GM21723 (cell line): ENCODE measurements around the gene DMGDH.

Experiments
- ATAC-seq: cut with Tn5 transposase; IDR thresholded peaks from one replicate; pipeline ENCODE4 v1.9.1; 2021; ENCODE audit warnings: mild to moderate bottlenecking, moderate library complexity; ENCODE audit not compliant: unreplicated experiment

Gene DMGDH

DNA sequence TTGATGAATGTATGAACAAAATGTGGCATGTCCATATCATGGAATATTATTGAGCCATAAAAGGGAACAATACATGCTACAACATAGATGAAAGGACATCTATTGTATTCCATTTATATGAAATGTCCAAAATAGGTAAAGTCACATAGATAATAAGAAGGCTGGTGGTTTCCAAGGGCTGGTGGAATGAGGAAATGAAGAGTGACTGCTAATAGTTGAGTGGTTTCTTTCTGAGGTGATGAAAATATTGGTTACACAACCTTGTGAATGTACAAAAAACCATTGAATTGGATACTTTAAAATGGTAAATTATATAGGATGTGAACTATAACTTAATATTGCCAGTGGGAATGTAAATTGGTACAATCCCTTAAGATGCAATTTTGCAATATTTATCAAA lies 89.6 kb downstream of the DMGDH start:
- no peak for ATAC-seq

DNA sequence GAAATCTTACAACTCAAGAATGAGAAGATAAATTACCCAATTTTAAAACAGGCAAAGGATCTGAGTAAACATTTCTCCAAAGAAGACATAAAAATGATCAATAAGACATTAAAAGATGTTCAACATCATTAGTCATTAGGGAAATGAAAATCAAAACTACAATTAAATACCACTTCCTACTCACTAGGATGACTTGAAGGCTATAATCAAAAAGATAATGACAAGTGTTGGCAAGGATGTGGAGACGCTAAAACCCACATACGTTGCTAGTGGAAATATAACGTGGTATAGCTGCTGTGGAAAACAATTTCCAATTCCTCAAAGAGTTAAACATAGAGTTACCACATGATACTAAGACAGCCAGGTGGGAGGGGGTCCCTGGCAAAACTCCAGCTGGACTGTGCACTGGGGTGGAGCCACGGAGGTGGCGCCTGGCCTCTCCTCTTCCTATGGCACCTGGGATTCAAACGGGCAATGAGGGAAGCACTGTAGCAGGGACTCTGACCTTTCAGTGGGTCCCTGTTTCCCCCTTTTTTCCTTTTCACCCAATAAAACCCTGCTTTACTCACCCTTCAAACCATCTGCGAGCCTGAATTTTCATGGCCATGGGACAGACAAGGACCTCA lies 90.2 kb downstream of the DMGDH start:
- no peak for ATAC-seq

DNA sequence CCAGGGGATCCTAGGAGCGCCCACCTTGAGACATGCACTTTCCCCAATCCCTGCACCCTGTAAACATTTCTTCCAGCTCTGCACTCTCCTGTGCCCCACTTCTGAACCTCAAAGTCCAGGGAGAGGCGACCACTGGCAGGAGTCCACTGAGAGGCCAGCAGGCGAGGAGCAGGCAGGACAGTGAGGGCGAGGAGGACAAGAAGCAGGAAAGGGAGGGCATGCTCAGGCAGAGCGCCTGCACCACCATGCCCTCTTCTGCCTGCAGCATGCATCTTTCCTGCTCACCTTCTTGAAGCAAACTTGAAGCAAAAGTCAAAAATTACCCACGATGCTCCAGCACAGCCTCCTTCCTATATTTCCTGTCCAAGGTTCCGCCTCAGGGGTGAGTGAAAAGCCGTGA lies 94.4 kb downstream of the DMGDH start:
- no peak for ATAC-seq

DNA sequence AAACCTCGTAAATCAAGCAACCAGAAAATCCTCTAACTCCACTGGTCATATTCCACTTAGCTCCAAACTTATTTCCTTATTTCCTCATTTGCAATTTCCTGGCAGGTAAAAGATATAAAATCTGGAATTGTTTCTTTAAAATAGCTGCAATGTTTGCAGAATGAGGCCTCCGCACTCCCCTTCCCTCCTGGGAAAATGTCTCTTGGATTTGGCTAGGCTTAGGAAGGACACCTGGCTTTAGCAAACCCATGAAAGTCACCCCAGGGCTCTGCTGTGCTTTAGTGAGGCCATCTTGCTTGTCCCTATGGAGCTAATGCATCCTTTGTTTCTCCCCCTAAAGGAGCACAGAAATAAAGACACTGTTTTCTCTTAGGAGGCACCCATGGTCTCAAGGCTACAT lies 94.9 kb downstream of the DMGDH start:
- no peak for ATAC-seq

DNA sequence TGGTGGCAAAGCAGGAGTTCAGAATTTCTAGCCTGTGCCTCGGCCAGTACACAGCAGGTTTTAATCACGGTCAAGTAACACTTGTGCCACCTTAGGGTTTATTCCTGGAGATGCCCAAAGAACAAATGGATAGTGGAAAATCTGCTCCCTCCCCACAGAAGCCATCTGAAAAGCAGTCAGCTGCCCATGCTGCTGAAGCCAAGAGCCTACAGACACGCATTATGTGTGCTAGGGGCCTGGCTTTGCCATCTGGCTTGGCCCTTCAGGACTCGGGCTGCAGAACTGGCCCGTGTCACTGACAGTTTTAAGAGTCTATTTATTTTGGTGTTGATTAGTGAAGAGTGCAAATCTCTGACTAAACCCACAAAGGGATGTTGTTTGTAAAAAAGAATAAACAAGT lies 95.5 kb downstream of the DMGDH start:
- ATAC-seq = no peak

DNA sequence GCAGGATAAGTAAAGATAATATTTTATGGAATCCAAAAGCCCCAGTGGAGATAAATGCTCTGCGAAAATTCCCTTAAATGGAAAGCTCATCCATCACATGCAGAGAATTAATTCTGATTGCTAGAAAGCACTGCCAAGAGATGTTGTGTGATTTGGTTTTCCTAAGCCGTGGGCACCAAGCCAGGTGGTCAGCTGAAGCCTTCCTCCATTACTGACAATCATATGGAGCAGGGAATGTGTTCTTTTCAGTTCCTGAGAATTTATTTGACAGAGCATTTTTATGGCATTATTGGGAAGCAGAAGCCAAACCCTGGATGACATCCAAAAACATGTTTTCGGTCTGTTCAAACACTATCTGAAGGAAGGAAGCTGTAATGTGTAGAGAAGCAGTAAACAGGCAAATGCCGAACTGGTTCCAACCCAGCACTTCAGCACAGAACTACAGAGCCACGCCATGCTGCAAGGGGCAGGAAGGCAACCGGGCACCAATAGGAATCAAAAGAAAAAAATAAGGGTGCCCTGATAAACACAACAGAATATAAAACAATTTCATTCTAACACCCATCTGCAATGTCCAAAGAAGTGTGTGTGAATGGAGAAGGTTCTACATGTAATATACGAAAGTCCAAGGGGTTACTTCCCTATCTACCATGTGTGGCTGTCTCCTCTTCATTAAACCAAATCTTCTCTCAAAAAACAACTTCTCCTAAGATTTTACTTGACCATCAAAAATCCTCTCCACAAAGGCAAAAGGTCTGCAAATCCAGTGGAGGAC lies 96.6 kb downstream of the DMGDH start:
- ATAC-seq = no peak

DNA sequence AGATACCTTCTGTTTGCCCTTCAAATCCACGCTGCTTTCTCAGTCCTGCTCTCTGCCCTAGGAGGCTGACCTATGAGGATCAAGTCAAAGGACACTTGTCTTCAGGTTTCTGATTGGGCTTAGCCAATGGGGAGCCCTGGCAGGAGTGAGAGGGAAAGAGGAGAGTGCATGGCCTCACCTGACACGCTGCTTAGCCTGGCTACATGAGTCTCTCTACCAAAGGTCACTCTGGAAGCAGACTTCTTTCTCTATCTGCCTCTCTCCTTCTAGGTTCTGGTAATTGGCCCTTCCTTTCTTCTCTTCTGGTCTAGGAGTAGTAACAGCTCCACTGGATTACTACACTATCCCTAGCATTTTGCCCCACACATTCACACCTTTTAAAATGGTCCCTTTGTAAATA lies 97.5 kb downstream of the DMGDH start:
- ATAC-seq = no peak

DNA sequence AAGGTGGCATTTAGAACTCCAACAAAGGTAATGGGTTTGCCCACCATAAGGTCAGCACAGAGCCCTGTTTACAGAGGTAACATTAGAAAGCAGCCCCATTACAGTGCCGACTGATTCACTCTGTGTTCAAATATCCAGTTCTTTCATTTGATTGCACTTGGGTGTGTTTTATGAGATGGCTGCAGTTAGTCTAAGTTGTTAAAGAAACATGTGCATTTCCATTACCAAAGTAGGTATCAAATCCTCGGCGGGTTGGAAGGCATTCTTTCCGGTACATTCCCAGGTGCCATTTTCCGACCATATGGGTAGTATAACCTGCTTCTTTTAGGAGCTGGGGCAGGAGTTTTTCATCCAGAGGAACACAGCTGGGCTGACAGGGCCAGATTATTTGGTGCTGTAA lies 100.7 kb downstream of the DMGDH start:
- no peak for ATAC-seq

DNA sequence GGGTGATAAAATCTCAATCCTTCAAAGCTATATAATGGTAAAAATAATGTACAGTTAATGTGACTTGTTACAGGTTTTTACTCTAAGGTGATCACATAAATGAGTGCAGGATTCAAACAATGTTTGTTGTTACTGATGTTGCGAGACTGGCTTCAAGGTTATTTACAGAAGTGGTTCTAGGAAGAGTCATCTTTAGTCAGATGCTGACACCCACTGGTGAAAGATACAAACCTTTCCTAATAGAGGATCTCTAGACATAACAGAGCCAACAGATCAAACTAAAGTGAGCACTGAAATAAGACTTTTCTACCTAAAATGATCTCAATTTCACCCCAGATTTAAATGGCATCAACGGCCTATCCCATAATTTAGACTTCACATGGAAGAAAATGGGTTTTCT lies 104.6 kb downstream of the DMGDH start:
- ATAC-seq = peak; percentile 56

DNA sequence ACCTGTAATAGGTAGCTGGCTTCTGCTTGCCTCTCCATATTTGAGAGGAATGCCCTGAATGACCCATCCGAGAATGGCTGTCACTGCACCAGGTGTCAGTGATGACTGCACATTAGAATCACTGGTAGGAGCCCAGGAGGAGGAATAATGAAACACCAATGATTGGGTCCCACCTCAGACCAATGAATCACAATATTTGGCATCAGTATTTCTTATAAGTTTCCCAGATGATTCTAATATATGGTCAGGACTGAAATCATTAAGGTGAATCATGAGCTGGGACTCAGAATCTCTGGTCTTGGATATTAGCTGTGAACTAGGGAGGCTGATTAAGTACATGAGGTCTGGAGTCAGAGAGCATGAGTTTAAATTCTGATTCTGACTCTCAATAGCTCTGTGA lies 107.7 kb downstream of the DMGDH start:
- ATAC-seq = no peak

DNA sequence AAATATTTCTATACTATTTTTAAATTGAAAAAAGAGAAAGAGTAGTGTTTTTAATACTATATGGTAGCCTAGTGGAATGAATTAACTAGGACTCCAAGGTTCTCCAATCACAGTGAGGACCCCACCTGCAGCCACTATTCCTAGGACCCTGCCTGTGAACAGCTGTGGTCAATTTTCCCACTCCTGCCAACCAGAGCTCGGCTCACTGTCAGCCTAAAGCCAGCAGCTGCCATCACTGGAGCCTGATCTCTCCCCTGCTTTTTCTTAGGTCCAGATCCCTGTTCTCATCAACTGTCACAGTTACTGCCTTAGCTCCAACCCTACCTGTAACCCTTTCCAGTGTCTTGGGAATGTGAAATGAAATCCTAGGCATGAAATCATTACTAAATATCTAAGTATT lies 109.7 kb downstream of the DMGDH start:
- no peak for ATAC-seq

DNA sequence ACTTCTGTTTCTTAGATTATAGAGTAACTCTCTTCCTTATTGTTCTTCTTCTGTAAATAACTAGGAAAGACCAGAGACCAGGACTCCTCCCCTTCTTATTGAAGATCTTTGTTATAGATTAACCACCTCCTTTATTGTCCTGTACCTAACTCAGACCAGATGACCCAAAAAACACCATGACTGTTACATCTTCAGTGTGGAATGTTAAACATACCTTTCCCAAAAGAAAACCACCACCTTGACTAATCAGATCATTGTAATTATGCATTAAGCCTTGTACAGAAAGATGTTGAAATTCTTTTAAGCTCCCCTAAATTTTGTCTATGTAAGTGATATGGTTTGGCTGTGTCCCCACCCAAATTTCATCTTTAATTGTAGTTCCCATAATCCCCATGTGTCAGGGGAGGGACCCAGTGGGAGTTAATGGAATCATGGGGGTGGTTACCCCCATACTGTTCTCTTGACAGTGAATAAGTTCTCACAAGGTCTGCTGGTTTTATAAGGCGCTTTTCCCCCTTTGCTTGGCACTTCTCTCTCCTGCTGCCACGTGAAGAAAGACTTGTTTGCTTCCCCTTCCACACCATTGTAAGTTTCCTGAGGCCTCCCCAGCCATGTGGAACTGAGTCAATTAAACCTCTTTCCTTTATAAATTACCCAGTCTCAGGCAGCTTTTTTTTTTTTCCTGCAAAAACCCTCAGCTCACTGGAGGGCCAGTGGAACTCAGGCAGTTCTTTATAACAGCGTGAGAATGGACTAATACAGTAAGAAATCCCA lies 110.6 kb downstream of the DMGDH start:
- no peak for ATAC-seq

DNA sequence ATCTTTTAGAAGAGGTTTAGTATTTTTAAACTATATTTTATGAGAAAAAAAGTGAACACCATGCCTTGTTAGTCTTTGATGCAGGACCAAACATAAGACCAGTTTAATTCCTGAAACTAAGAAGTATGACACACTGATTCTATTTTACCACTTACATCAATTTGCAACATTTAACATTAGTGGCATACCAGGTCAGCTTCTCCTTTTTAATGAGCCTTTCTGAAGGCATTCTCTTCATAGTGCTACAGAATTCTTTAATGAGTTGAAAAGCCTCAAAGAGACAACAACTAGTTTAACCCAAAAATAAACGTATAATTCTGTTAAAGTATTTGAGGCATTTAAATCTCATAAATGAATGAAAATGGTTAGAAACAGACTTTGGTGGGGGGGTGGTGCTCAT lies 112.6 kb downstream of the DMGDH start:
- ATAC-seq = no peak

DNA sequence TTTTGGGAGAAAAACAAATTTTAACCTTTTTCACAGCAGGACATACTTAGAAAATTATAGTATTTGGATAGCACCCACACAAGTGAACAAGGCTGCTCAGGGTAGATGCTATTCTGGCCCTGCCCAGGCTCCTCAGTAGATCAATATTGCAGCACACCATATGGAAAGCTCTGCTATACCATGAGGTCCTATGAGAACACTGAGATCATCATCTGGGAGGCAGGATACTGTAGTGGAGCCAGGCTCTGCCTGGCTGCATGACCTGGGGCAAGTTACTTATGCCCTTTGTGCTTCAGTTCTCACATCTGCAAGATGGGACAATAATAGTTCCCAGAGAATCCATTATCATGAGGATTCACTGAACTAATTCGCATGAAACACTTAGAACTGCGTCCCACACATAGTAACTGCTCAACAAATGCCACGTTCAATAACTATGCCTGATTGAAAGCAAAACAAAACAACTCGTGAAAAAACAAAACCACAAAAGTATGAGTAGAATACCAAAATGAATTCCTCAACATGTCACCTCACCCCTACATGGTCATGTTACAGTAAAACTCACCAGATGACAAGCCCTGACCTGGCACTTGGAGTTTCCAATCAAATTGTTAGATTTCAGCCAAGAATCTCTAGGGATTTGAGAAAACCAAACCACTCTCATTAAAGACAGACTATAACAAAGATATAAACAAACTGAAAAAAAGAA lies 116.2 kb downstream of the DMGDH start:
- peak; percentile 71 for ATAC-seq
